ENCODE measurements around the gene ARFRP1.

The ARFRP1 gene

DNA sequence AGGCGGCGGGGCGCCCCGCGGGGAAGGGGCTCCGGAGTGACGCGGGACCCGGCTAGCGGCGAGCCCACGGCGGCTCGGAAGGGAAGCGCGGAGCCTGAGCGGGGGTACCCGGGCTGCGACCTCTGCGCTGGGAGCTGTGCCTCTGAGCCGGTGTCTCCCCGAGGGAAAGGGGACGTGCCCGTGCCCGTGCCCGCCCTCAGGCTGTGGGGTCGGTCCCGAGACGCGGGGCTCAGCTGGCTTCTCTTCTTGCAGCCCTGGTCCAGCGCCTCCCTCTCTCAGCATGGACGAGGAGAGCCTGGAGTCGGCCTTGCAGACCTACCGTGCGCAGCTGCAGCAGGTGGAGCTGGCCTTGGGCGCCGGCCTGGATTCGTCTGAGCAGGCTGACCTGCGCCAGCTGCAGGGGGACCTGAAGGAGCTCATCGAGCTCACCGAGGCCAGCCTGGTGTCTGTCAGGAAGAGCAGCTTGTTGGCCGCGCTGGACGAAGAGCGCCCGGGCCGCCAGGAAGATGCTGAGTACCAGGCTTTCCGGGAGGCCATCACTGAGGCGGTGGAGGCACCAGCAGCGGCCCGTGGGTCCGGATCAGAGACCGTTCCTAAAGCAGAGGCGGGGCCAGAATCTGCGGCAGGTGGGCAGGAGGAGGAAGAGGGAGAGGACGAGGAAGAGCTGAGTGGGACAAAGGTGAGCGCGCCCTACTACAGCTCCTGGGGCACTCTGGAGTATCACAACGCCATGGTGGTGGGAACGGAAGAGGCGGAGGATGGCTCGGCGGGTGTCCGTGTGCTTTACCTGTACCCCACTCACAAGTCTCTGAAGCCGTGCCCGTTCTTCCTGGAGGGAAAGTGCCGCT, 749 bp upstream of the ARFRP1 start:
- Mint-ChIP-seq H3K27me3 (ENCODE audit: low read depth, poor library complexity) (no peaks in the 10 kb centered on the region), H3K36me3 (ENCODE audit: low read depth) (peaks cover 50% of the 10 kb centered on the region), H3K27ac (peak overlapping the region; percentile 77), H3K9me3 (peaks cover 27% of the 10 kb centered on the region), H3K4me3 (peak overlapping the region; percentile 87), H3K4me1 (peaks cover 23% of the 10 kb centered on the region)
- TF ChIP-seq, protein P1, sequence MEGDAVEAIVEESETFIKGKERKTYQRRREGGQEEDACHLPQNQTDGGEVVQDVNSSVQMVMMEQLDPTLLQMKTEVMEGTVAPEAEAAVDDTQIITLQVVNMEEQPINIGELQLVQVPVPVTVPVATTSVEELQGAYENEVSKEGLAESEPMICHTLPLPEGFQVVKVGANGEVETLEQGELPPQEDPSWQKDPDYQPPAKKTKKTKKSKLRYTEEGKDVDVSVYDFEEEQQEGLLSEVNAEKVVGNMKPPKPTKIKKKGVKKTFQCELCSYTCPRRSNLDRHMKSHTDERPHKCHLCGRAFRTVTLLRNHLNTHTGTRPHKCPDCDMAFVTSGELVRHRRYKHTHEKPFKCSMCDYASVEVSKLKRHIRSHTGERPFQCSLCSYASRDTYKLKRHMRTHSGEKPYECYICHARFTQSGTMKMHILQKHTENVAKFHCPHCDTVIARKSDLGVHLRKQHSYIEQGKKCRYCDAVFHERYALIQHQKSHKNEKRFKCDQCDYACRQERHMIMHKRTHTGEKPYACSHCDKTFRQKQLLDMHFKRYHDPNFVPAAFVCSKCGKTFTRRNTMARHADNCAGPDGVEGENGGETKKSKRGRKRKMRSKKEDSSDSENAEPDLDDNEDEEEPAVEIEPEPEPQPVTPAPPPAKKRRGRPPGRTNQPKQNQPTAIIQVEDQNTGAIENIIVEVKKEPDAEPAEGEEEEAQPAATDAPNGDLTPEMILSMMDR (IDR thresholded peaks at IDR 0.05): no peak
- DNase-seq: no peak

DNA sequence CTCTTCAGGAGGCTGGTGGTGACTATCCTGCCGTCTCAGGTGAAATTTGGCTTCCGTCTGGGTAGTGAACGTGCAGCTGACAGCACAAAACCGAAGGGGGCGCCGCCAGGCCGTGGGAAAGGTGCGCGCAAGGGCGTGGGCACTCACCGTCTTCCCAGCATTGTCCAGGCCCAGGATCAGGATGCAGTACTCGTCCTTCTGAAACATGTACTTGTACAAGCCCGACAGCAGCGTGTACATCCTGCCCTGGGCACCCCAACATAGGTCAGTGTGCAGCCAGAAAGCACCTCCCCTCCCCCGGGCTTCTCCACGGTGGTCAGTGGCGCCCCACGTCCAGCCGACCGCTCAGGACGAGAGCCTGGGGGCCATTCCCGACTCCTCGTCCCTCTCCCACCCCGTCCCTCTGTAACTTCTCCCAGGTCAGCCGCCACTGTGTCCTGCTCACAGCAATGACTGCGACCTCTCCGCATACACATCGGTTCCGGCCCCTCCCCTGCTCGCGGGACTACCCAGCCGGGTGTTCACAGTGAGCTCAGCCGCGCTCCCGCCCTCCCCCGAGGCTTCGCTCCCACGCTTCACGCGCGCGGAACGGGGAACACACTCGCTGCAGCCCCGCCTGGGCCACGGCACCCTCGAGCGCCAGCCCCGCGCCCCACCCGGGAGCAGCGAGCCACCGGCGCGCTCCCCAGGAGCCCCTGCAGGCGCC, 771 bp downstream of the ARFRP1 start:
- peak; percentile 54 for DNase-seq
- Mint-ChIP-seq H3K27ac (peak overlapping the region; percentile 95), H3K9me3 (peaks cover 13% of the 10 kb centered on the region), H3K4me1 (peaks cover 23% of the 10 kb centered on the region), H3K36me3 (ENCODE audit: low read depth) (peaks cover 37% of the 10 kb centered on the region), H3K27me3 (ENCODE audit: low read depth, poor library complexity) (no peaks in the 10 kb centered on the region), H3K4me3 (peak overlapping the region; percentile 88)
- TF ChIP-seq, protein P1 (IDR thresholded peaks at IDR 0.05): no peak

DNA sequence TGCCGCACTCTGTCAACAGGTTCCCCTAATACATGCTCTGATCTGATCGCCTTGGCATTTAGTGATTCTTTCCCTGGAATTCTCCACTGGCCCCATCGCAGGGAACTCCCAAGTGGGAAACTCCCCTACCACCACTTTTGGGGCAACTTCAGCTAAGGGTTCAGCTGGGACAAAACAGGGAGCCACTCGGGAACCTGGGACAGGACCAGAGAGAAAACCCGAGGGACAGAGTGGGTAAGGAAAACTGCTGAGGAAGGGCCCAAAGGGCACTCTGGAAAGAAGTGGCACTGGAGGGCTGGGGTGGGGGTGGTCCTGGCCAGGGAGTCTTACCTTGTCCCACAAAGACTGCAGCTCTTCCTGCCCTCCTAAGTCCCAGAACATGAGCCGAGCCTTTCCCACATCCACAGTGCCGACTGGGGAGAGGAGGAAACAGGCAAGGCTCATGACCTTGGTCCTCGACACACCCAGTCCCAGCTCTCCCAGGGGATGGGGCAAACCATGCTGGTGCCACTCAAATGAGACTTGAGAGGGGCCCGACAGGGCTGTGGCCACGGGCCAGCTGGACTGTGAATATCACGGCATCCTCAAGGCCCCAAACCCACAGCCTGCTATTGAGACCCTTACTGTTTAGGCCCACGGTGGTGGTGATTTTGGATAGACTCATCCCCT, 1.6 kb downstream of the ARFRP1 start:
- Mint-ChIP-seq H3K27ac (peak overlapping the region; percentile 95), H3K9me3 (peaks cover 6% of the 10 kb centered on the region), H3K4me1 (peaks cover 23% of the 10 kb centered on the region), H3K4me3 (peak overlapping the region; percentile 88), H3K27me3 (ENCODE audit: low read depth, poor library complexity) (no peaks in the 10 kb centered on the region), H3K36me3 (ENCODE audit: low read depth) (peaks cover 29% of the 10 kb centered on the region)
- no peak for DNase-seq
- TF ChIP-seq, protein P1 (IDR thresholded peaks at IDR 0.05): no peak

DNA sequence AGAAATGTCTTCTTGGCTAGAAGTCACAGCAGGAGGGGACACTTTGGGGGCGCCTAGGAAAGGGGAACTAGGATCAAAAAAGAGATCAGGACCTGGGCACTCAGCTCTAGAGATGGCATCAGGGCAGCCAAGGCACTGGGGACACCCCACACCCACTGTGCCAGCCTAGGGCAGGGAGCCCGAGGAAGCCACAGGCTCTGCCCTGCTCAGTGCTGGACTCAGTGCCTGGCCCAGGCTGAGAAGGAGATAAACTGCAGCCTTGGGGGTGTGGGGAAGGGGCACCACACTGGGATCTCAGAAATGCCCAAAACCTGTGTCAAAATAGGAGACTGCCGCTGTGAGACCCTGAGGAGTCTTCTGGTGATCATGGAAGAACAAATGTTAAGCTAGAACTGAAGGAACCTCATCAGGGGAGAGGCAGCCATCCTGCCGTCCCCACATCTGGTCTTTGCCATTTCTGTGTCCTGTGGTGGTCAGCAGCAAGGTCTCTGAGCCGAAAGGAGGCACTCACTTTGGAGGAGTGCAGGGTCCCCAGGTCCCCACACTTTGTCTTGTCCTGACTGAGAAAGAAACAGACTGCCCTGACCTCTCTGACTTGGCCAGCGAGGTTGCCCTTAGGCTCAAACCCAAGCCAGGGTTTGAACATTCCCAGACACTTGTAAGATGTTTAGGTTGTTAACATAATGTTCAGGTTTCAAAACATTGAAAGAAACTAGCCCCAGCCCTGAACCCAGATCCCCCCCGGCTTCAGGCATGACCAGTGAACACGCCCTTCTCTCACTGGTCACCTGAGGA, 2.3 kb downstream of the ARFRP1 start:
- Mint-ChIP-seq H3K4me1 (peaks cover 22% of the 10 kb centered on the region), H3K27me3 (ENCODE audit: low read depth, poor library complexity) (no peaks in the 10 kb centered on the region), H3K27ac (no peak overlapping the region), H3K36me3 (ENCODE audit: low read depth) (peaks cover 21% of the 10 kb centered on the region), H3K4me3 (no peak overlapping the region), H3K9me3 (no peaks in the 10 kb centered on the region)
- TF ChIP-seq, protein P1 (IDR thresholded peaks at IDR 0.05): no peak
- no peak for DNase-seq

DNA sequence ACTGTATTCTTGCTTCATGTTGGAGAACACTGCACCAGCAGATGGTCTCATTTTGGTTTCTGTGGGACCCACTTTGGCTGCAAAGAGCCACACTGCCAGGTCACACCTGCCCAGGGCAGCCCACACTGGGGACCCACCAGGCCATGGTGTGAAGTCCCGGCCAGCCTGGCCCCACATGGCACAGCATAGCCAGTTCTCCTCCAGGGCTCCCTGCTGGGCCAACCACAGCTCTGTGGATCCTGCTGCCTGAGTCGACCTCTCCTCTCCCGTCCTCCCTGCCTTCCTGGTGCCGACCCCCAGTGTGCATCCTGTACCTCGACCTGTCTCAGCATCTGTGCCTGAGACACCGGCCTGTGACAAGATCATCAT, 3.0 kb downstream of the ARFRP1 start:
- no peak overlapping the region for H3K4me3 Mint-ChIP-seq
- TF ChIP-seq, protein P1 (IDR thresholded peaks at IDR 0.05): no peak
- no peaks in the 10 kb centered on the region for H3K9me3 Mint-ChIP-seq
- peaks cover 26% of the 10 kb centered on the region for H3K4me1 Mint-ChIP-seq
- no peaks in the 10 kb centered on the region for H3K27me3 Mint-ChIP-seq (ENCODE audit: low read depth, poor library complexity)
- no peak for DNase-seq
- H3K36me3 Mint-ChIP-seq (ENCODE audit: low read depth): peaks cover 17% of the 10 kb centered on the region
- H3K27ac Mint-ChIP-seq: no peak overlapping the region

Measured in nephron progenitor cell (in vitro differentiated cells).